ENCODE results near the gene FAM78A.

DNA sequence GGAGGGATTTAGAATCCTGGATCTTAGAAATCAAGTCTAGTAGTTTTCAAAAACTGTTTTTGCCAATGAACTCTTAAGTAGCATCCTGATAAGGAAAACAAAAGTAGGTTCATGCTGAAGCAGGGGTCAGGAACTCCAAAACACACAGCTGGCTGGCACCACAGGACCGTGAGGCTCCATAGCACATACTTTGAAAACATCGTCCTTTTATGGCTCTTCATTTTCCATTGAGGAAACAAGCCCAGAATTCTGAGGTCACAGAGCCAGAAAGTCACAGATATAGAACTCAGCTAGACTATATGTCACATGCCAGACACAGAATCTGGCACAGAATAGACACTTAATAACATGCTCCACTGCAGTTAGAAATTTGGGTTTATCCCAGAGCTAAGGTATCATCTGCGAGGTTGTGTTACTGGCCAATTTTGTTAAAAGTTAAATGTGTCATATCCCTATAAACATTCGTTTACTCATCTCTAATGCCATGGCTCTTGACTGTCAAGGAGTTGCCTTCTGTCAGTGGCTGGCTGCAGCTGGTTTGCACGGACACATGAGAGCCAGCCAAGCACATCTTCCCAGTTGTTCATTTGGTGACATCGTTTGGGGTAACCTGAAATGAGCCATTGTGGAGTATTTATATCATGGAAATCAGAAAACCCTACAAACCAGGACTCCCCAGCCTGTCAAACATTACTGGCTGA is 58.8 kb downstream of the FAM78A start:
- TF ChIP-seq, protein P1, sequence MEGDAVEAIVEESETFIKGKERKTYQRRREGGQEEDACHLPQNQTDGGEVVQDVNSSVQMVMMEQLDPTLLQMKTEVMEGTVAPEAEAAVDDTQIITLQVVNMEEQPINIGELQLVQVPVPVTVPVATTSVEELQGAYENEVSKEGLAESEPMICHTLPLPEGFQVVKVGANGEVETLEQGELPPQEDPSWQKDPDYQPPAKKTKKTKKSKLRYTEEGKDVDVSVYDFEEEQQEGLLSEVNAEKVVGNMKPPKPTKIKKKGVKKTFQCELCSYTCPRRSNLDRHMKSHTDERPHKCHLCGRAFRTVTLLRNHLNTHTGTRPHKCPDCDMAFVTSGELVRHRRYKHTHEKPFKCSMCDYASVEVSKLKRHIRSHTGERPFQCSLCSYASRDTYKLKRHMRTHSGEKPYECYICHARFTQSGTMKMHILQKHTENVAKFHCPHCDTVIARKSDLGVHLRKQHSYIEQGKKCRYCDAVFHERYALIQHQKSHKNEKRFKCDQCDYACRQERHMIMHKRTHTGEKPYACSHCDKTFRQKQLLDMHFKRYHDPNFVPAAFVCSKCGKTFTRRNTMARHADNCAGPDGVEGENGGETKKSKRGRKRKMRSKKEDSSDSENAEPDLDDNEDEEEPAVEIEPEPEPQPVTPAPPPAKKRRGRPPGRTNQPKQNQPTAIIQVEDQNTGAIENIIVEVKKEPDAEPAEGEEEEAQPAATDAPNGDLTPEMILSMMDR (IDR thresholded peaks at IDR 0.05) = no peak
- TF ChIP-seq CREB1 (CRISPR knock-in tag; IDR thresholded peaks at IDR 0.05) (no peak), GABPB1 (CRISPR knock-in tag; IDR thresholded peaks at IDR 0.05) (no peak), ETV6 (CRISPR knock-in tag; IDR thresholded peaks at IDR 0.05) (no peak), ZNF396 (CRISPR knock-in tag; IDR thresholded peaks at IDR 0.05; ENCODE audit: borderline replicate concordance) (no peak)
